D721Med (cell line): ENCODE data around the gene HLA-C.
"Not testable (repeated sequence)": the region's sequence is repeated elsewhere in the genome, so short reads cannot be mapped to it uniquely, and the experiment has no call there.

Source experiments
- DNase-seq: peaks from one replicate; pipeline ENCODE4 v3.0.0; 2011; ENCODE audit warnings: low spot score; ENCODE audit not compliant: insufficient read length
- FAIRE-seq: peaks from 2 replicates; lab custom pipeline; 2011; peaks lifted over from hg19 to GRCh38; lab: Jason Lieb, UNC
- CTCF ChIP-seq: IDR thresholded peaks from 2 replicates; pipeline ENCODE4 v1.5.1; 2012; ENCODE audit warnings: mild to moderate bottlenecking, control low read depth; ENCODE audit not compliant: insufficient read depth; ENCODE audit errors: missing control alignments

HLA-C gene

GRCh38 chr6:31243508-31243907 lies 28.4 kb downstream of the HLA-C start:
- DNase-seq: no peak
- FAIRE-seq: no peak
- TF ChIP-seq CTCF: no peak

- no peak for TF ChIP-seq CTCF
- no peak for FAIRE-seq
- DNase-seq: no peak
Measured at GRCh38 chr6:31239854-31240253, 32.0 kb downstream of the HLA-C start.

DNA sequence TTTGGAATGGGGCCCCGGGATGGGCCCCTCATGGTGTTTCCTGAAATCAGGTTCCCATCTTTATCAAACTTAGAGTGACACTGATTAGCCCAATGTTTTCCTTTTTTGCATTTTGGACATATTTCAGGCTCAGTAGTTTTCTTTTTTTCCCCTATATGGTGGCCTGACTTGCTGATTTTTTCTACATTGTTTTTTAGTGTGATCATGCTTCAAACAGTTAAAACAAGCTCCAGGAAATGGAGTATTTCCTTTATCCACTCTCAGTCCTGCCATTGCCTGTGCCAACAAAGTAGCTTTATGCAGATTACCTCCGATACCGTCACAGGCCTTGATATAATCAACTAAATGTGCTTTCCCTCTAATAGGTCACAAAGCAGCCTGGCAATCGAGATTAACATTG lies 37.8 kb downstream of the HLA-C start:
- DNase-seq, FAIRE-seq: not testable (repeated sequence)

DNA sequence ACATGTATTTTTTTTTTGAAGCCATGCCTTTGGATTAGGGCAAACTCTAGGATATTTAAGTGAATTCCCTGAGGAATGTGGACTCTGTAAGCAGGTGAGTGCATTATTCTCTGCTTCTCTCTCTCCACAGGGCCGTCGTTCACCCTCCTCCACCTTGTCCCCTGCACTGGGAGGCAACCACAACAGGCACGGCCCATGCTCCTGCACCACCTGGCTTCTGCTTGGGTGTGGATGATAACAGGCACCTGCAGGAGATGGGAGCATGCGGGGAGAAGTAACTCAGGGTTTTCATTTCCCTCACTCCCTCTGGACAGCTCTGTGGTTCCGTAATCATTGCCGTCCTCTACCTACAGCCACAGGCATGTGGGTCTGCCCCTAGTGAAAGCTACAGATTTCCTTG lies 43.4 kb downstream of the HLA-C start:
- no peak for TF ChIP-seq CTCF
- DNase-seq: no peak
- no peak for FAIRE-seq

- TF ChIP-seq CTCF: no peak
- FAIRE-seq (no peak), DNase-seq (no peak)
Measured at GRCh38 chr6:31227143-31227542, 44.7 kb downstream of the HLA-C start.

- TF ChIP-seq CTCF: no peak
- DNase-seq (no peak), FAIRE-seq (no peak)
Measured at GRCh38 chr6:31225735-31226134, 46.2 kb downstream of the HLA-C start.

DNA sequence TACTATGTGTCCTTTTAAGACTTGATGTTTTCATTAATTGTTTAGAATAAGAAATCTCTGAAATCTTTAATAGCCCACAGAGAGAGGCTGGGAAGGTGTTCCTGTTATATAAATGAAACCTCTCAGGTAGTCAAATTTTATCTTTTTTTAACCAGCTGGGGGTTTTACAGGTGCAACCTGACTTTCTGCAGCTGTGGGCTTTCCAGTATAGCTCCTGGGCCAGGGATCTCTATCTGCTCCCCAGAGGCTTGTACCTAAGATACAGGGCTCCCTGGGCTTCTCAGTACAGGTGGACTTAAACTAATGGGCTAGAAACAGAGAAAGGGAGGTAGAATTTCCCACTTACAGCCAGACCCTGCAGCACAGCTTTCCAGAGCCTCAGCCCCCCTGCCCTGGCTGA lies 49.4 kb downstream of the HLA-C start:
- no peak for TF ChIP-seq CTCF
- DNase-seq (no peak), FAIRE-seq (no peak)
